Kidney (tissue), 14 donors: ENCODE measurements around the gene MCOLN2. TPM values are rescaled to one million over a fixed set of nuclear protein-coding genes. Genes with fewer than 3 reads are reported as not detected.

Source experiments
- DNase-seq, 5 donors: peaks; one replicate each; pipeline ENCODE4 v3.0.0-alpha.2; 2013 to 2020
- FAIRE-seq: peaks from 2 replicates; lab custom pipeline; 2012; peaks lifted over from hg19 to GRCh38; lab: Jason Lieb, UNC
- H3K27ac ChIP-seq, 2 donors: one replicate each; pipeline ENCODE4 v1.7.0; 2013; ENCODE audit warnings: low read depth in 2 of 2, low read length in 2 of 2, inconsistent platforms in 1 of 2
- H3K27me3 ChIP-seq: one replicate; pipeline ENCODE4 v1.7.1; 2013; ENCODE audit warnings: low read length, inconsistent platforms; ENCODE audit not compliant: control insufficient read depth, insufficient read depth
- H3K36me3 ChIP-seq, 3 donors: one replicate each; pipeline versions ENCODE4 v1.7.0 to v1.7.1; 2013; ENCODE audit warnings: low read length in 3 of 3, control low read depth in 1 of 3, inconsistent platforms in 1 of 3; ENCODE audit not compliant: insufficient read depth in 3 of 3, control insufficient read depth in 2 of 3
- H3K4me1 ChIP-seq, 3 donors: one replicate each; pipeline versions ENCODE4 v1.7.0 to v1.7.1; 2013; ENCODE audit warnings: low read length in 3 of 3, inconsistent platforms in 1 of 3, low read depth in 1 of 3; ENCODE audit not compliant: control insufficient read depth in 2 of 3, insufficient read depth in 2 of 3
- H3K4me3 ChIP-seq, 3 donors: one replicate each; pipeline versions ENCODE4 v1.7.0 to v1.8.1; 2013; ENCODE audit warnings: low read length in 3 of 3, control low read depth in 1 of 3, inconsistent platforms in 1 of 3
- H3K9ac ChIP-seq, 3 donors: one replicate each; pipeline versions ENCODE4 v1.7.0 to v1.7.1; 2013; ENCODE audit warnings: low read length in 3 of 3, control low read depth in 1 of 3, inconsistent platforms in 1 of 3
- H3K9me3 ChIP-seq, 3 donors: one replicate each; pipeline versions ENCODE4 v1.7.0 to v1.7.1; 2013; ENCODE audit warnings: low read length in 3 of 3, control low read depth in 1 of 3, inconsistent platforms in 1 of 3; ENCODE audit not compliant: control insufficient read depth in 2 of 3, insufficient read depth in 1 of 3
- intact Hi-C: fragments of 100-400 bp; cut with DNase I; formaldehyde crosslinking; loops from one replicate; pipeline ENCODE4 v1.11.1; 2022
- polyA plus RNA-seq: library from polyadenylated mRNA; stranded (reverse); fragments of 350-450 nt; fragmentation: Illumina TruSeq; extraction: RNeasy Lipid Tissue Mini Kit (QIAGEN cat#74804); gene quantifications from one replicate; pipeline ENCODE4 v1.2.3, GENCODE V29; 2014; ENCODE audit warnings: low read depth, low replicate concordance; ENCODE audit not compliant: insufficient read depth
- total RNA-seq: library from RNA; stranded (reverse); fragmentation: NEBNext Ultra II Directional; extraction: Animal tissue kit (Norgen Biotek cat#: 25700); gene quantifications from one replicate; pipeline ENCODE4 v1.2.1, GENCODE V29; 2021
- TF ChIP-seq, protein P1 (sequence below): IDR thresholded peaks from 3 replicates; pipeline ENCODE4 v1.5.1; 2012; ENCODE audit warnings: mild to moderate bottlenecking, moderate library complexity, borderline replicate concordance; ENCODE audit not compliant: insufficient read depth; ENCODE audit errors: extremely low read depth
- donor health status: control.
- donor health status: control.
- donor health status: control.
- donor health status: control.
- donor health status: control.
- donor health status: DM: yes; HTN: yes; CAD: no.
- donor health status: Normal renal cell carcinoma (clear cell type).

MCOLN2 gene
- total and polyA plus RNA-seq, 2 donors from 2014 or later = 0.56 to 3.1 TPM

DNA sequence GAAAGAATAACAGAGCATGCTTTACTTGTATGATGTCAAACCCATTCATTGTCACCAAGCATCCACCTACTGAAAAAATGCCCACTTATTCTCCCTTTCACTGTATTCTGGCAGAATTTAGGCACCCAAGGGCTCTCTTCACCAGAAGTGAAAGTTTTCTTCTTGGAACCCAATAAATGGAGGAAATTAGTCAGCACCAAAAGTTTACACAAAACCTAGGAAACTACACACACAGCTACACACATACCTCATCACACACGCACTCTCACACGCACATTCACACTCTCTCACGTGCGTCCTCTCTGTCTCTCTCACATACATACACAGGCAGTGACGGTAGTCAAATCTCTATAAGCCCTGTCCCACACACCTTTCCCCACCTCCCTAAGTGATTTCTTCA, 37.6 kb downstream of the MCOLN2 start:
- no peaks in the 10 kb centered on the region for H3K4me1 ChIP-seq
- H3K4me3 ChIP-seq = no peak overlapping the region
- DNase-seq = no peak
- H3K36me3 ChIP-seq = no peaks in the 10 kb centered on the region
- H3K27me3 ChIP-seq = no peaks in the 10 kb centered on the region
- intact Hi-C loops = no loop called here
- no peak overlapping the region for H3K27ac ChIP-seq
- TF ChIP-seq, protein P1, sequence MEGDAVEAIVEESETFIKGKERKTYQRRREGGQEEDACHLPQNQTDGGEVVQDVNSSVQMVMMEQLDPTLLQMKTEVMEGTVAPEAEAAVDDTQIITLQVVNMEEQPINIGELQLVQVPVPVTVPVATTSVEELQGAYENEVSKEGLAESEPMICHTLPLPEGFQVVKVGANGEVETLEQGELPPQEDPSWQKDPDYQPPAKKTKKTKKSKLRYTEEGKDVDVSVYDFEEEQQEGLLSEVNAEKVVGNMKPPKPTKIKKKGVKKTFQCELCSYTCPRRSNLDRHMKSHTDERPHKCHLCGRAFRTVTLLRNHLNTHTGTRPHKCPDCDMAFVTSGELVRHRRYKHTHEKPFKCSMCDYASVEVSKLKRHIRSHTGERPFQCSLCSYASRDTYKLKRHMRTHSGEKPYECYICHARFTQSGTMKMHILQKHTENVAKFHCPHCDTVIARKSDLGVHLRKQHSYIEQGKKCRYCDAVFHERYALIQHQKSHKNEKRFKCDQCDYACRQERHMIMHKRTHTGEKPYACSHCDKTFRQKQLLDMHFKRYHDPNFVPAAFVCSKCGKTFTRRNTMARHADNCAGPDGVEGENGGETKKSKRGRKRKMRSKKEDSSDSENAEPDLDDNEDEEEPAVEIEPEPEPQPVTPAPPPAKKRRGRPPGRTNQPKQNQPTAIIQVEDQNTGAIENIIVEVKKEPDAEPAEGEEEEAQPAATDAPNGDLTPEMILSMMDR = no peak
- no peak overlapping the region for H3K9ac ChIP-seq
- FAIRE-seq = no peak
- H3K9me3 ChIP-seq = no peaks in the 10 kb centered on the region

DNA sequence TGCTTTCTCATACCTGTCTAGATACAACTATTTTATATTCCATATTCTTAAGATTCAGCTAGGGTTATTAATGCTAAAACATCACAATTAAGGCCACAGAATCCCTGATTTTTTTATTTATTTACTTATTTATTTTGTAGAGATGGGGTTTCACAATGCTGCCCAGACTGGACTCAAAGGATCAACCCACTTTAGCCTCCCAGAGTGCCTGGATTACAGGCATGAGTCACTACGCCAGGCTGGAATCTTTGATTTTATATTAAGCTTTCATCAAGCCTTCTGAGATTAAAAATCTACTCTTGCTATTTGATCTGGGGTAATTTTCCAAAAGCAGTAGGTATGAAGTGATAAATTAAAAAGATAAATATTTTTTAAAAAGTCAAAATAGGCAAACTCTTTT, 38.9 kb downstream of the MCOLN2 start:
- TF ChIP-seq, protein P1 = no peak

DNA sequence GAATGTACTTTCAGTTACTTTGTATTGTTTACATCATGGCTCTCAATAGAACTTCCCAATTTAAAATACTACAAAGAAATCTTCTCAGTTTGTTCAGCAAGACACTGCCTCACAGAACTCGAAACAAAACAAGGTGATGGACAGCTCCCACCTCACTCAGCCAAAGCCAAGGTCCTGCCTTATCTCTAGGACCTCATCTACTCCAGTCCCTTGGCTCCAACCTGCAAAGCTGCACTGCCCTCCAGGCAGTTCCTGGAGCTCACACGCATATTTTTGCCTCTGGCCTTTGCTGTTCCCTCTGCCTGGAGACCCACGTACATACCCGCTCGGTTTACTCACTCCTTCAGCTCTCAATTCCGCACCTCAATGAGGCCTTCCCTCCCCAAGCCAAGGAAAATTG, 40.3 kb downstream of the MCOLN2 start:
- Histone ChIP-seq H3K27me3 (no peaks in the 10 kb centered on the region), H3K9me3 (no peaks in the 10 kb centered on the region), H3K4me1 (no peaks in the 10 kb centered on the region), H3K36me3 (no peaks in the 10 kb centered on the region), H3K27ac (no peak overlapping the region), H3K4me3 (no peak overlapping the region), H3K9ac (no peak overlapping the region)
- DNase-seq (no peak), FAIRE-seq (no peak)
- intact Hi-C loops = no loop called here
- TF ChIP-seq, protein P1 = no peak

More for the DNA sequence above, 38.9 kb downstream of the MCOLN2 start:
- intact Hi-C loops = no loop called here
- H3K36me3 ChIP-seq = no peaks in the 10 kb centered on the region
- no peak overlapping the region for H3K9ac ChIP-seq
- no peaks in the 10 kb centered on the region for H3K27me3 ChIP-seq
- H3K4me3 ChIP-seq = no peak overlapping the region
- no peaks in the 10 kb centered on the region for H3K9me3 ChIP-seq
- no peak for DNase-seq
- no peaks in the 10 kb centered on the region for H3K4me1 ChIP-seq
- no peak overlapping the region for H3K27ac ChIP-seq
- FAIRE-seq = no peak

DNA sequence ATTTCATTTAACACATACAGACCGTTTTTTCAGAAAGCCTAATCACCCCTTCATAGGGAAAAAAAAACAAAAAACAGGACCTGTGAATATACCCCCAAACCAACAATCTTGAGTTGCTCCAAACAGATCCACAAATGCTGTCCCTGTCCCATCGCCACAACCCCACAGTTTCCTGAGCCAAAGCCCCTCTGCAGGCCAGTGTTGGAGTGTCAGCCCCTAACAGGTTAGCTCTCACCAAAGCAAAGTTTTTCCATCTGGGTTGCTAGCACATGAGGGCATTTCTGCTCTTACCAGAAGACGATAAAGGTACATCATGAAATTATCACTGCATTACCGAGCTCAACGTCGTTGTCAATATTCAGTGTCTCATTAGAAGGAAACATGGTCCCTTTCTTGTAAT, 40.8 kb downstream of the MCOLN2 start:
- no peak for FAIRE-seq

More for the DNA sequence above, 40.8 kb downstream of the MCOLN2 start:
- Histone ChIP-seq H3K27ac (no peak overlapping the region), H3K36me3 (no peaks in the 10 kb centered on the region), H3K27me3 (no peaks in the 10 kb centered on the region), H3K4me3 (no peak overlapping the region), H3K9ac (no peak overlapping the region), H3K9me3 (no peaks in the 10 kb centered on the region), H3K4me1 (no peaks in the 10 kb centered on the region)
- no peak for DNase-seq
- TF ChIP-seq, protein P1 = no peak
- intact Hi-C loops = no loop called here
